ENCODE data around the gene KCNQ5.

DNA sequence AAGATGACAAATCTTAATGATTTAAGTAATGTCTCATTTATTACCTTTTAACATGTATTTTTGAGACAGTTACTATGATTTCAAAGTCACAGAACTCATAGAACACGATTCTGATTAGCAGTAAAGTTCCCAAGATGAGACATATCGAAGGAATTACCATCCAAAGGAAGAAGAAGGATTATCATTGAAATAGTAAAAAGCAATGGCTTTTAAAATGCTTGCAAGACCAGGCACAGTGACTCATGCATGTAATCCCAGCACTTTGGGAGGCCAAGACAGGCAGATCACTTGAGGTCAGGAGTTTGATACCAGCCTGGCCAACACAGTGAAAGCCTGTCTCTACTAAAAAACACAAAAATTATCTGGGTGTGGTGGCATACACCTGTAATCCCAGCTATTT is 384.3 kb downstream of the KCNQ5 start:
- TF ChIP-seq CTCF (IDR thresholded peaks at IDR 0.05) (no peak), POLR2A (IDR thresholded peaks at IDR 0.05) (no peak), POLR2AphosphoS5 (IDR thresholded peaks at IDR 0.05) (no peak)

Measured in suprapubic skin (tissue), 4 donors.